CD8-positive, alpha-beta memory T cell (primary cell): ENCODE results near the gene C16orf96. TPM values are rescaled to one million over a fixed set of nuclear protein-coding genes. Genes with fewer than 3 reads are reported as not detected.

Experiments
- CTCF ChIA-PET: fragments of 350-600 bp; sonication (Branson Sonifier 250); formaldehyde crosslinking; loops from one replicate; lab custom pipeline; 2021; ENCODE audit warnings: antibody characterized with exemption; lab: Charles Lee
- POLR2A ChIA-PET: fragments of 350-600 bp; sonication (Branson Sonifier 250); formaldehyde crosslinking; loops from one replicate; lab custom pipeline; 2021; ENCODE audit warnings: antibody characterized with exemption; lab: Charles Lee
- DNase-seq, 5 donors: peaks; one replicate each; pipeline versions ENCODE4 v3.0.0 to v3.0.0-alpha.2; 2020 to 2022; ENCODE audit warnings: mixed read lengths in 1 of 5
- H3K27ac ChIP-seq: one replicate; pipeline ENCODE4 v1.7.0; 2013; ENCODE audit warnings: low read depth, mild to moderate bottlenecking, low read length, moderate library complexity
- H3K27me3 ChIP-seq: 2 replicates; pipeline ENCODE4 v1.7.0; 2013; ENCODE audit warnings: low read length, mild to moderate bottlenecking; ENCODE audit not compliant: insufficient read depth, poor library complexity, severe bottlenecking
- H3K36me3 ChIP-seq: 2 replicates; pipeline ENCODE4 v1.7.0; 2013; ENCODE audit warnings: mild to moderate bottlenecking, low read length, moderate library complexity; ENCODE audit not compliant: insufficient read depth
- H3K4me1 ChIP-seq: 2 replicates; pipeline ENCODE4 v1.7.0; 2013; ENCODE audit warnings: mild to moderate bottlenecking, low read length, moderate library complexity; ENCODE audit not compliant: insufficient read depth
- H3K4me3 ChIP-seq: 2 replicates; pipeline ENCODE4 v1.7.0; 2013; ENCODE audit warnings: mild to moderate bottlenecking, low read length
- H3K9me3 ChIP-seq: 2 replicates; pipeline ENCODE4 v1.7.0; 2013; ENCODE audit warnings: mild to moderate bottlenecking, low read length
- H3K27ac Mint-ChIP-seq, 8 donors: one replicate each; pipeline ENCODE4 v1.8.0; 2020 to 2021; ENCODE audit warnings: mixed read lengths in 8 of 8, mild to moderate bottlenecking in 6 of 8, inconsistent platforms in 3 of 8, moderate library complexity in 3 of 8
- H3K27me3 Mint-ChIP-seq, 2 donors: one replicate each; pipeline ENCODE4 v1.8.0; 2020 to 2021; ENCODE audit warnings: mixed read lengths in 2 of 2, mild to moderate bottlenecking in 1 of 2, moderate library complexity in 1 of 2
- H3K36me3 Mint-ChIP-seq, 3 donors: one replicate each; pipeline ENCODE4 v1.8.0; 2020 to 2021; ENCODE audit warnings: mixed read lengths in 3 of 3, inconsistent platforms in 1 of 3, mild to moderate bottlenecking in 1 of 3
- H3K4me1 Mint-ChIP-seq, 3 donors: one replicate each; pipeline ENCODE4 v1.8.0; 2020 to 2021; ENCODE audit warnings: mixed read lengths in 3 of 3, inconsistent platforms in 1 of 3, mild to moderate bottlenecking in 1 of 3
- H3K4me3 Mint-ChIP-seq, 7 donors: one replicate each; pipeline ENCODE4 v1.8.0; 2020 to 2021; ENCODE audit warnings: mixed read lengths in 7 of 7, mild to moderate bottlenecking in 6 of 7, moderate library complexity in 4 of 7, inconsistent platforms in 2 of 7
- H3K9me3 Mint-ChIP-seq, 5 donors: one replicate each; pipeline ENCODE4 v1.8.0; 2020 to 2022; ENCODE audit warnings: mixed read lengths in 5 of 5, mild to moderate bottlenecking in 3 of 5, moderate library complexity in 2 of 5, inconsistent platforms in 1 of 5
- polyA plus RNA-seq: library from polyadenylated mRNA; unstranded; fragments of 300-500 nt; fragmentation: Illumina TruSeq; gene quantifications from one replicate; pipeline ENCODE4 v1.2.3, GENCODE V29; 2021
- total RNA-seq, 2 experiments: library from RNA; stranded (reverse); gene quantifications; one replicate each; pipeline ENCODE4 v1.2.3, GENCODE V29; 2021

Gene C16orf96
- under 1 TPM; 0.07 to 0.11 TPM for total RNA-seq
- 0.05 TPM for polyA plus RNA-seq

DNA sequence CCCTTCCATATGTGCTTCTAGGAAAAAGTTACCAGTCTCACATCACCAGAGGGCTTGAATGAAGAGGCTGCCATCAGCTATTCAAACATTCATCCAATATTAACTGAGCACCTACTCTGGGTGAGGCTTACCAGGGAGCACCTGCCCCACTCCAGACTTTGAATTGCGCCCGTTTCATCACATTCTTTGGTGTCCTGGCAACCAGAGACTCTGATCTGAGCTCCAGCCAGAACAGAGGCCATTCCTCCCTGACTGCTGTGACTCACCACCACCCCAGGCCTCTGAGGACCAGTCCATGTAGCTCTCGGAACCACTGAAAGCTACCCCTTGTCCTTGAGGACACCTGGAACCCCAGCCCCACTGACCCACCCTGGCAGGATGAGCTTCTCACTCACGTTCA, at the start of gene C16orf96:
Gene C16orf96, plus strand, starts transcription at position 229 of the 400 bp plus-strand sequence. Its CDS starts 150 bp downstream, at position 379.
- Histone ChIP-seq H3K36me3 (no peaks in the 10 kb centered on the region), H3K4me3 (no peak within 1 kb of the TSS), H3K27me3 (no peaks in the 10 kb centered on the region), H3K9me3 (no peaks in the 10 kb centered on the region), H3K27ac (no peak within 1 kb of the TSS), H3K4me1 (no peaks in the 10 kb centered on the region)
- CTCF ChIA-PET: interaction anchor here (0.9 to 1.0 kb wide), 2 partner anchors 11 to 42 kb away, joined by 3 read pairs; no protein-coding TSS in a partner anchor
- Mint-ChIP-seq H3K4me1 (no peaks in the 10 kb centered on the region), H3K27ac (peak within 1 kb of the TSS in 1 of 8 donors; percentile 65), H3K4me3 (no peak within 1 kb of the TSS), H3K36me3 (no peaks in the 10 kb centered on the region), H3K9me3 (no peaks in the 10 kb centered on the region), H3K27me3 (peaks cover 4 to 7% of the 10 kb centered on the region in 2 donors)
- POLR2A ChIA-PET: no interaction called here
- DNase-seq: no peak

DNA sequence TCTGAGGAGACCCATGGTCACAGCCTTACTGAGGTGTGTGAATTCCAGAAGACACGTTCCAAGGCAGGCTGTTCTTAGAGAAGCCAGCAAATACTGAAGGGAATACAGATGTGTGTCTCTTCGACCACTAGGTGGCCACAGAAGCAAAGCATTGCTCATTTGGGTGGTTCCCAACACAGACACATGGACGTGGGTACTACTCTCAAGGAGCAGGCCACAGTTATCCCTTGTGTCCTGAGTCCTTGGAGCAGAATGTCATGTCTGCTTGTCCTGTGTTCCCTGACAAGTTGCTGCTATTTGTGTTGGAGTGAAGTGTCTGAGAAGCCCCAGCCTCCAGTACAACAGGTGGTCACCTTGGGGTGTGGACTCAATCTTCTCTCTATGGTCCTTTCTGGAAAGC, 49.7 kb upstream of the C16orf96 start:
- peak; percentile 26 to 72 (median 59) for DNase-seq
- Histone ChIP-seq H3K27ac (peak overlapping the region; percentile 72), H3K9me3 (no peaks in the 10 kb centered on the region), H3K27me3 (no peaks in the 10 kb centered on the region), H3K4me1 (peaks cover 54% of the 10 kb centered on the region), H3K4me3 (peak overlapping the region; percentile 65), H3K36me3 (peaks cover 45% of the 10 kb centered on the region)
- CTCF ChIA-PET: interaction anchor here (0.8 to 7.1 kb wide), 21 partner anchors 8 to 118 kb away, joined by 3 to 95 read pairs (median 7); partner anchors contain the start of genes CDIP1, HMOX2, MGRN1 and NMRAL1
- Mint-ChIP-seq H3K27me3 (peaks cover 0 to 2% of the 10 kb centered on the region in 2 donors), H3K4me1 (peaks cover 53 to 67% (median 58%) of the 10 kb centered on the region in 3 donors), H3K9me3 (no peaks in the 10 kb centered on the region), H3K27ac (peak overlapping the region; percentile 94 to 100 (median 98)), H3K36me3 (peaks cover 0 to 56% (median 7%) of the 10 kb centered on the region in 3 donors), H3K4me3 (peak overlapping the region; percentile 55 to 85 (median 77))
- POLR2A ChIA-PET: interaction anchor here (0.8 to 4.4 kb wide), 6 partner anchors 17 to 235 kb away, joined by 3 to 42 read pairs (median 4); partner anchors contain the start of genes HMOX2 and NMRAL1

DNA sequence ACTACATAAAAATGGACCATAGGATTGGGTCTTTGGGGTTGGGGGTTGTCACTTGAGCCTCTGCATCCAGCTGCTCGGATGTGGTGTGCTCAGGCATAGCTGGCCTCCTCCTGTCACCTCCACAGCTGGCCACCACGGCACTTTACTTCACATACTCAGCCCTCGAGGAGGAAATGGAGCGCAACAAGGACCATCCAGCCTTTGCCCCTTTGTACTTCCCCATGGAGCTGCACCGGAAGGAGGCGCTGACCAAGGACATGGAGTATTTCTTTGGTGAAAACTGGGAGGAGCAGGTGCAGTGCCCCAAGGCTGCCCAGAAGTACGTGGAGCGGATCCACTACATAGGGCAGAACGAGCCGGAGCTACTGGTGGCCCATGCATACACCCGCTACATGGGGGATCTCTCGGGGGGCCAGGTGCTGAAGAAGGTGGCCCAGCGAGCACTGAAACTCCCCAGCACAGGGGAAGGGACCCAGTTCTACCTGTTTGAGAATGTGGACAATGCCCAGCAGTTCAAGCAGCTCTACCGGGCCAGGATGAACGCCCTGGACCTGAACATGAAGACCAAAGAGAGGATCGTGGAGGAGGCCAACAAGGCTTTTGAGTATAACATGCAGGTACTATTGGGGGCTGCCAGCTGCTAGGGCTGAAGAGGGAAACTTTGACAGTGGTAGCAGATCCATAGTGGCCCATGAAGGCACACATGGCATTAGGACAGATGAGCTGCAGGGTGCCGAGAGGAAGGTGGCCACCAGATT, 48.4 kb upstream of the C16orf96 start:
- no peaks in the 10 kb centered on the region for H3K27me3 ChIP-seq
- Mint-ChIP-seq H3K4me1 (peaks cover 51 to 64% (median 53%) of the 10 kb centered on the region in 3 donors), H3K27me3 (peaks cover 0 to 2% of the 10 kb centered on the region in 2 donors), H3K36me3 (peaks cover 0 to 69% (median 7%) of the 10 kb centered on the region in 3 donors), H3K9me3 (no peaks in the 10 kb centered on the region), H3K27ac (peak overlapping the region in 7 of 8 donors; percentile 65 to 99 (median 97)), H3K4me3 (no peak overlapping the region)
- peaks cover 43% of the 10 kb centered on the region for H3K4me1 ChIP-seq
- H3K27ac ChIP-seq: no peak overlapping the region
- CTCF ChIA-PET: interaction anchor here (0.5 to 7.1 kb wide), 13 partner anchors 11 to 117 kb away, joined by 3 to 95 read pairs (median 8); partner anchors contain the start of genes CDIP1, HMOX2, MGRN1 and NMRAL1
- DNase-seq: no peak
- POLR2A ChIA-PET: interaction anchor here (0.5 to 4.4 kb wide), 3 partner anchors 20 to 383 kb away, joined by 3 to 42 read pairs (median 4); partner anchors contain the start of genes HMOX2 and NMRAL1
- H3K4me3 ChIP-seq: no peak overlapping the region
- H3K9me3 ChIP-seq: no peaks in the 10 kb centered on the region
- peaks cover 57% of the 10 kb centered on the region for H3K36me3 ChIP-seq

DNA sequence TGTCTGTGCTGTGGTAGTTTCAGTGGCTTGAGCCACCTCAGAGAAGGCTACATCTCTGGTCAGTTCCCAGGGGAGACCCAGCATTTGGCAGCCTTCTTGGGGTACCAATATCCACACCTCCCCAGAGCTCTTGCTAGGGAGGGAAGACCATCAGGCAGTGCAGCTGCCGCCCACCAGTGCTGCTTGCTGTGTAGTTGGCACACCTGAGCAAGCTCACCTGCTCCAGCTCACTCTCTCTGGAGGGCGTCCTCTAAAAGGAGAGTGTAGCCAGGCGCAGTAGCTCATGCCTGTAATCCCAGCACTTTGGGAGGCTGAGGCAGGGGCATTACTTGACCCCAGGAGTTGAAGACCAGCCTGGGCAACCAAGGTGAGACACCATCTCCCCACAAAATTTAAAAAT, 47.3 kb upstream of the C16orf96 start:
- POLR2A ChIA-PET: interaction anchor here (4.4 kb wide), 1 partner anchor 32 kb away, joined by 42 read pairs; the partner anchor contains the start of genes HMOX2 and NMRAL1
- H3K36me3 ChIP-seq: peaks cover 57% of the 10 kb centered on the region
- H3K4me3 Mint-ChIP-seq: no peak overlapping the region
- H3K27me3 ChIP-seq: no peaks in the 10 kb centered on the region
- CTCF ChIA-PET: interaction anchor here (1.2 to 7.1 kb wide), 5 partner anchors 22 to 116 kb away, joined by 4 to 95 read pairs (median 22); partner anchors contain the start of genes HMOX2, MGRN1 and NMRAL1
- peaks cover 46 to 62% (median 49%) of the 10 kb centered on the region in 3 donors for H3K4me1 Mint-ChIP-seq
- no peak for DNase-seq
- H3K36me3 Mint-ChIP-seq: peaks cover 0 to 76% (median 7%) of the 10 kb centered on the region in 3 donors
- peak overlapping the region in 5 of 8 donors; percentile 38 to 99 (median 96) for H3K27ac Mint-ChIP-seq
- no peaks in the 10 kb centered on the region for H3K9me3 Mint-ChIP-seq
- H3K27me3 Mint-ChIP-seq: peaks cover 0 to 2% of the 10 kb centered on the region in 2 donors
- H3K4me3 ChIP-seq: no peak overlapping the region
- H3K4me1 ChIP-seq: peaks cover 34% of the 10 kb centered on the region
- no peak overlapping the region for H3K27ac ChIP-seq
- no peaks in the 10 kb centered on the region for H3K9me3 ChIP-seq

DNA sequence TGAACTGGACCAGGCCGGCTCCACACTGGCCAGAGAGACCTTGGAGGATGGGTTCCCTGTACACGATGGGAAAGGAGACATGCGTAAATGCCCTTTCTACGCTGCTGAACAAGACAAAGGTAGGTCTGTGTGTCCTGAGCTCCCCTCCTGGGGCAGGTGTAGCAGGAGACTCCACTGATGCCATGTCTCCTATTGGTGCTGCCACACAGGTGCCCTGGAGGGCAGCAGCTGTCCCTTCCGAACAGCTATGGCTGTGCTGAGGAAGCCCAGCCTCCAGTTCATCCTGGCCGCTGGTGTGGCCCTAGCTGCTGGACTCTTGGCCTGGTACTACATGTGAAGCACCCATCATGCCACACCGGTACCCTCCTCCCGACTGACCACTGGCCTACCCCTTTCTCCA, 46.7 kb upstream of the C16orf96 start:
- no peaks in the 10 kb centered on the region for H3K9me3 ChIP-seq
- H3K9me3 Mint-ChIP-seq: no peaks in the 10 kb centered on the region
- peaks cover 57% of the 10 kb centered on the region for H3K36me3 ChIP-seq
- CTCF ChIA-PET: interaction anchor here (1.2 to 7.1 kb wide), 3 partner anchors 23 to 39 kb away, joined by 4 to 95 read pairs (median 87); partner anchors contain the start of genes HMOX2 and NMRAL1
- no peak for DNase-seq
- H3K27ac Mint-ChIP-seq: peak overlapping the region in 6 of 8 donors; percentile 29 to 97 (median 88)
- H3K36me3 Mint-ChIP-seq: peaks cover 0 to 79% (median 7%) of the 10 kb centered on the region in 3 donors
- H3K4me3 ChIP-seq: no peak overlapping the region
- H3K4me3 Mint-ChIP-seq: no peak overlapping the region
- no peak overlapping the region for H3K27ac ChIP-seq
- H3K27me3 Mint-ChIP-seq: peaks cover 0 to 2% of the 10 kb centered on the region in 2 donors
- no peaks in the 10 kb centered on the region for H3K27me3 ChIP-seq
- POLR2A ChIA-PET: no interaction called here
- peaks cover 34% of the 10 kb centered on the region for H3K4me1 ChIP-seq
- H3K4me1 Mint-ChIP-seq: peaks cover 48 to 64% (median 50%) of the 10 kb centered on the region in 3 donors

DNA sequence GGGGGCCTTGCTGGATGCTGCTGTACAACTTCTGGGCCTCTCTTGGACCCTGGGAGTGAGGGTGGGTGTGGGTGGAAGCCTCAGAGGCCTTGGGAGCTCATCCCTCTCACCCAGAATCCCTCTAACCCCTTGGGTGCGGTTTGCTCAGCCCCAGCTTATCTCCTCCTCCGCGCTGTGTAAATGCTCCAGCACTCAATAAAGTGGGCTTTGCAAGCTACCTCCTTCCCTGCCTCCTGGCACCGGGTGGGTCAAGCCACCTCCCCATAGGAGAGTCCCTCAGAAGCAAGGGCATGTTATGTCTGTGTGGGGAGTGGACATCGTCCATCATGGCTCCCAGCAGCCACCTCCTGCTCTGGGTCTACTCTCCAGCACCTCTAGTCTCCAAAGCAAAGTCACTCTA, 46.0 kb upstream of the C16orf96 start:
- ChIA-PET POLR2A (interaction anchor here (0.5 kb wide), 1 partner anchor 19 kb away, joined by 5 read pairs; no protein-coding TSS in a partner anchor), CTCF (interaction anchor here (6.2 to 7.1 kb wide), 2 partner anchors 33 to 38 kb away, joined by 87 to 95 read pairs; partner anchors contain the start of genes HMOX2 and NMRAL1)
- DNase-seq: no peak
- H3K36me3 Mint-ChIP-seq: peaks cover 0 to 82% (median 5%) of the 10 kb centered on the region in 3 donors
- Histone ChIP-seq H3K36me3 (peaks cover 57% of the 10 kb centered on the region), H3K4me1 (peaks cover 34% of the 10 kb centered on the region), H3K4me3 (no peak overlapping the region), H3K27me3 (no peaks in the 10 kb centered on the region), H3K27ac (no peak overlapping the region), H3K9me3 (no peaks in the 10 kb centered on the region)
- H3K27me3 Mint-ChIP-seq: peaks cover 0 to 2% of the 10 kb centered on the region in 2 donors
- H3K4me3 Mint-ChIP-seq: no peak overlapping the region
- peak overlapping the region in 6 of 8 donors; percentile 77 to 96 (median 86) for H3K27ac Mint-ChIP-seq
- H3K9me3 Mint-ChIP-seq: no peaks in the 10 kb centered on the region
- H3K4me1 Mint-ChIP-seq: peaks cover 50 to 66% (median 51%) of the 10 kb centered on the region in 3 donors

DNA sequence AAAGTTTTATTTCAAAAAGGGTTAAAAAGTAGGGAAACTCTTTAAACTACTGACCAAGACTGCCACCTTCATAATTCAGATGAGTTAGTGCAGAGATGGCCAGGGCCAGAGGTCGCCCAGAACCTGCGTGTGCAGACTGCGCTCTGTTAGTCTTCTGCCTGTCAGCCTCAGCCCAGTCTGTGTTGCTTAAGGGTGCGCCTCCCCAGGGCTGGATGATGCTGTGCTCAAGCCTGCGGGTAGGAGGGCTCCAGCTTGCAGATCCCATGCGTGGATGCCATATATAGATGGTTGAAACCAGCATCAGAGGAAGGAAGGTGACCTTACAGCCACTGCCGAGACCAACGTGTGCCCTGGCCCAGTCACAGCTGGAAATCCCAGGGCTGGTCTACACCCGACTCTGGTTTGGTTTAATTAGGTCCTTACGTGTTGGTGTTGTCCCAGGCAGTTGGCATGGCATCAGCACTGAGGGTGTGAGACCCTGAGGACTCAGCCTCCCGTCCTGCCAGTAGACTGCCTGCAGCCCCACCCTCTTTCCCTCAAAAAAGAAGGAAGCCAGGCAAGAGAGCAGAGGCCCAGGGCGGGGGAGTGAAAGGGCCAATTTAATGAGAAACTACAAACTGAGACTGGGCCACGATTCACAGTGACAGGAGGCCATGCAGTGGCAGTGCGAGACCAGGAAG, 45.3 kb upstream of the C16orf96 start:
- POLR2A ChIA-PET: no interaction called here
- Histone ChIP-seq H3K4me3 (no peak overlapping the region), H3K27me3 (no peaks in the 10 kb centered on the region), H3K9me3 (no peaks in the 10 kb centered on the region), H3K4me1 (peaks cover 35% of the 10 kb centered on the region), H3K27ac (no peak overlapping the region), H3K36me3 (peaks cover 57% of the 10 kb centered on the region)
- Mint-ChIP-seq H3K27me3 (peaks cover 0 to 4% of the 10 kb centered on the region in 2 donors), H3K4me3 (no peak overlapping the region), H3K9me3 (no peaks in the 10 kb centered on the region), H3K27ac (peak overlapping the region; percentile 35 to 97 (median 82)), H3K4me1 (peaks cover 50 to 66% (median 51%) of the 10 kb centered on the region in 3 donors), H3K36me3 (peaks cover 0 to 81% (median 5%) of the 10 kb centered on the region in 3 donors)
- CTCF ChIA-PET: interaction anchor here (0.6 to 7.1 kb wide), 2 partner anchors 32 to 34 kb away, joined by 3 to 87 read pairs; partner anchors contain the start of genes HMOX2 and NMRAL1
- DNase-seq: no peak
